ENCODE data around the gene EGFR. TPM values are rescaled to one million over a fixed set of nuclear protein-coding genes. Genes with fewer than 3 reads are reported as not detected.

The EGFR gene
- total RNA-seq, 2 experiments from 2014 or later: not detected

DNA sequence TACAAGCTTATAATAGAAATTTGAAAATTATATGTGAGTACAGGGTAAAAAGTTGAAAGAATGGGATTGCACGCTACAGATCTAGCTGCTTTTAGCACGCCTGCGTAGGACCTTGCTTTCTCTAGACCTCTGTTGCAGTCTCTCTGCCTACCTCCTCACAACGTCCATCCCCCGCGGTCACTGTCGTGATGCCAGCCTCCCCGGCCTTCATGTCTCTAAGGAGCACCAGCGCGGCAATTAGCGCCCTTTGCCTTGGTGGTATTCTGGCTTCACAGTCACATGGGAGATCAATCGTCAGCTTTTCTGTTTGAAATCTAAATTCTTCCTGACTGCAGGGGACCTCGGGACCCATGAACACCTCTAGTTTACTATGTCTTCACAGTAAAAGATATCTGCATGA, 131.3 kb downstream of the EGFR start:
- H3K9me3 Mint-ChIP-seq: no peaks in the 10 kb centered on the region
- no peak overlapping the region for H3K27ac Mint-ChIP-seq

GRCh38 chr7:55150709-55151451, 132.1 kb downstream of the EGFR start:
- H3K36me3 Mint-ChIP-seq: no peaks in the 10 kb centered on the region
- H3K4me3 Mint-ChIP-seq: no peak overlapping the region
- no peaks in the 10 kb centered on the region for H3K9me3 Mint-ChIP-seq
- DNase-seq: no peak
- H3K27me3 Mint-ChIP-seq: peaks cover 10% of the 10 kb centered on the region
- no peak overlapping the region for H3K27ac Mint-ChIP-seq
- H3K4me1 Mint-ChIP-seq: no peaks in the 10 kb centered on the region

More for the DNA sequence above, 131.3 kb downstream of the EGFR start:
- no peaks in the 10 kb centered on the region for H3K36me3 Mint-ChIP-seq
- H3K27me3 Mint-ChIP-seq: peaks cover 10% of the 10 kb centered on the region
- DNase-seq: no peak
- H3K4me3 Mint-ChIP-seq: no peak overlapping the region
- no peaks in the 10 kb centered on the region for H3K4me1 Mint-ChIP-seq

DNA sequence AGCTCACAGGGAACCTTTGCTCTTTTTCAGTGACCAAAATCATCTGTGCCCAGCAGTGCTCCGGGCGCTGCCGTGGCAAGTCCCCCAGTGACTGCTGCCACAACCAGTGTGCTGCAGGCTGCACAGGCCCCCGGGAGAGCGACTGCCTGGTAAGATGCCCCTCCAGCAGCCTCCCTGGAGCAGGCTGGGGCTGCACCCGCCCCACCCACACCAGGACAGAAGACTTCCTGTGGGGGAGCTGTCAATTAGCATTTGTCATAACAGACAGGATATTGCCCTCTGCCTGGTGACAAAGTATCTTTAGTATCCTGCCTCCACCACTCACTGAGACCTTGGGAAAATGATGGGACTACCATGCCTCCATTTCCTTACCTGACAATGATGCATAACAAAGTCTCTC, 133.7 kb downstream of the EGFR start:
- Mint-ChIP-seq H3K4me3 (no peak overlapping the region), H3K27ac (no peak overlapping the region), H3K4me1 (peaks cover 2% of the 10 kb centered on the region), H3K36me3 (no peaks in the 10 kb centered on the region), H3K27me3 (peaks cover 14% of the 10 kb centered on the region), H3K9me3 (no peaks in the 10 kb centered on the region)
- DNase-seq: no peak

- DNase-seq: no peak
- H3K9me3 Mint-ChIP-seq: no peaks in the 10 kb centered on the region
- H3K27ac Mint-ChIP-seq: no peak overlapping the region
- peaks cover 2% of the 10 kb centered on the region for H3K4me1 Mint-ChIP-seq
- H3K4me3 Mint-ChIP-seq: no peak overlapping the region
- no peaks in the 10 kb centered on the region for H3K36me3 Mint-ChIP-seq
- H3K27me3 Mint-ChIP-seq: peaks cover 14% of the 10 kb centered on the region
These were observed 135.3 kb downstream of the EGFR start for GRCh38 chr7:55154096-55154495.

DNA sequence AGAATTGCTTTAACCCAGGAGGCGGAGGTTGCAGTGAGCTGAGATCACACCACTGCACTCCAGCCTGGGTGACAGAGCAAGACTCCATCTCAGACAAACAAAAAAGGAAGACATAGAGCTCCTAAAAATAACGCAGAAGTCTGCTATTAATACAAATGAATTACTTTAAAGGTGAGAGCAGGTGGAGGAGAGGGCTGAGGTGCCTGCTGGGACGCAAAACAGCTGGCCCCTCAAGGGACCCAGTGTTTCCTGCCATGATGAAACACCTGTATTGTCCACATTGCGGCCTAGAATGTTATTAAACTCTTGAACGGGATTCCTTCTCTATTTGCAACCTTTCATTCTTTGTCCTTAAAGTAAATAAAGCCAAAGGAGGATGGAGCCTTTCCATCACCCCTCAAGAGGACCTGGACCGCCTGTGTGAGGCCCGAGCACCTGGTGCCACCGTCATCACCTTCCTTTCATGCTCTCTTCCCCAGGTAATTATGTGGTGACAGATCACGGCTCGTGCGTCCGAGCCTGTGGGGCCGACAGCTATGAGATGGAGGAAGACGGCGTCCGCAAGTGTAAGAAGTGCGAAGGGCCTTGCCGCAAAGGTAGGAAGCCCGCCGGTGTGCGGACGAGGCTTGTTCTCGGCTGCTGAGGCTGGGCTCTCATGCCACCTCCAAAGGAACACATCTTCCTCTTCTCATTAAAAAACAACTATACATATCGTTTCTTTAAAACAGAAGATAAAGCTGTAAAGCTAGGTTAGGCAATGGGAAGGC, 136.7 kb downstream of the EGFR start:
- H3K9me3 Mint-ChIP-seq: no peaks in the 10 kb centered on the region
- no peak overlapping the region for H3K27ac Mint-ChIP-seq

DNA sequence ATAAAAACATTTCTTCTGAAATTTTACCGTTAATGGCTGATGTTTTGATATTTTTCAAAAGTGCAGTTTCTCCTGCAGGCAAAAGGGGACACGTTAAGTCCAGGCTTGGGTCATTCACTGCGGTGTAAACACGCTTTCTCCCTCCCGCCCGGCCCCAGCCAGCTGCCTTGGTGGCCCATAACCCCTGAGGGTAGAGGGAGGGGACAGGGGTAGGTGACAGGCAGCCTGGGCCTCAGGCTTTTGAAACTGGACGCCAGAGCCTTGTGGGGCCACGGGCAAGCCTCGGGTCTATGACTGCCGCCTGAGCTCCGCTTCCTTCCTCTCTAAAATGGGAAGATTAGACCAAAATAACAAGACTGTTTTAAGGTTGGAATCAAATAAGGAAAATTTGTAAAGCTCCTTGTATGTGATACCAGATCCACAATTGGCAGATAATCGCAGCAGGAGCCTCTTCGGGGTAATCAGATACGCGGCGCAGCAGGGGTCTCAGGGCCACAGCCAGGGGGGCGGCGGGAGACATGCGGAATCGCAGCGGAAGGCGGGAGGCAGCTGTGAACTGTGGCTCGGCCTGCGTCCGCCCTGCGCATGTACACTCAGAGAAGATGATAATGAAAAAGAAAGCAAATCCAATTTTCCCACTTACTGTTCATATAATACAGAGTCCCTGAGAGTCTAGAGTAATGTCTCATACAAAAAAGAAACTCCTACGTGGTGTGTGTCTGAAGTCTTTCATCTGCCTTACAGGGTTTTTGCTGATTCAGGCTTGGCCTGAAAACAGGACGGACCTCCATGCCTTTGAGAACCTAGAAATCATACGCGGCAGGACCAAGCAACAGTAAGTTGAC, 138.3 kb downstream of the EGFR start:
- H3K9me3 Mint-ChIP-seq: no peaks in the 10 kb centered on the region
- DNase-seq: no peak
- H3K36me3 Mint-ChIP-seq: no peaks in the 10 kb centered on the region
- H3K4me1 Mint-ChIP-seq: peaks cover 2% of the 10 kb centered on the region
- peaks cover 14% of the 10 kb centered on the region for H3K27me3 Mint-ChIP-seq
- no peak overlapping the region for H3K4me3 Mint-ChIP-seq
- H3K27ac Mint-ChIP-seq: no peak overlapping the region

More for the DNA sequence above, 136.7 kb downstream of the EGFR start:
- Mint-ChIP-seq H3K4me3 (no peak overlapping the region), H3K27me3 (peaks cover 14% of the 10 kb centered on the region), H3K4me1 (peaks cover 2% of the 10 kb centered on the region), H3K36me3 (no peaks in the 10 kb centered on the region)
- DNase-seq: no peak

- Mint-ChIP-seq H3K27ac (no peak overlapping the region), H3K36me3 (no peaks in the 10 kb centered on the region), H3K4me3 (no peak overlapping the region), H3K27me3 (peaks cover 14% of the 10 kb centered on the region), H3K4me1 (peaks cover 2% of the 10 kb centered on the region), H3K9me3 (no peaks in the 10 kb centered on the region)
- DNase-seq: no peak
These were observed 138.9 kb downstream of the EGFR start for GRCh38 chr7:55157764-55158105.

GRCh38 chr7:55158541-55159382, 139.9 kb downstream of the EGFR start:
- no peak overlapping the region for H3K4me3 Mint-ChIP-seq
- no peaks in the 10 kb centered on the region for H3K36me3 Mint-ChIP-seq
- no peak overlapping the region for H3K27ac Mint-ChIP-seq
- peaks cover 2% of the 10 kb centered on the region for H3K4me1 Mint-ChIP-seq
- H3K9me3 Mint-ChIP-seq: no peaks in the 10 kb centered on the region
- DNase-seq: no peak
- peaks cover 14% of the 10 kb centered on the region for H3K27me3 Mint-ChIP-seq

DNA sequence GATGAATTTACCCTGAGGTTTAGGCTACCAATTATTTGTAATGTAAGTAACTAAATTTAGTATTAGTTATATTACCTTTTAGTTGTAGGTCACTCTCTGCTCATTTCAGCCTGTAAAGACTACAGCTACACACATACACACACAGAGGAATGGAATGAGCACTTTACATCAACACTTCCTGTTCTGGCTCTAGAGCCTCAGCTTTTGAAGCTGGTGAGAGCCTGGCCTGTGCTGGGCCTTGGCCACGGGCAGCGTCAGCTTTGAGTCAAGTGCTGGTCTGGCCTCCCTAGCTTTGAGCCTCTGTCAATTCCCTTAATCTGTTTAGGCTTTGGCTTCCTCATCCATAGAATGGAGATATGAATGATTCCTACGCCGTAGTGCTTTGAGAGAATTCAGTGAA, 141.7 kb downstream of the EGFR start:
- no peaks in the 10 kb centered on the region for H3K36me3 Mint-ChIP-seq
- H3K27ac Mint-ChIP-seq: no peak overlapping the region
- H3K4me1 Mint-ChIP-seq: peaks cover 2% of the 10 kb centered on the region

GRCh38 chr7:55161154-55161687, 142.4 kb downstream of the EGFR start:
- H3K36me3 Mint-ChIP-seq: no peaks in the 10 kb centered on the region
- H3K4me1 Mint-ChIP-seq: peaks cover 2% of the 10 kb centered on the region
- peaks cover under 1% of the 10 kb centered on the region for H3K9me3 Mint-ChIP-seq
- DNase-seq: no peak
- no peak overlapping the region for H3K4me3 Mint-ChIP-seq
- no peak overlapping the region for H3K27ac Mint-ChIP-seq
- peaks cover 14% of the 10 kb centered on the region for H3K27me3 Mint-ChIP-seq

More for the DNA sequence above, 141.7 kb downstream of the EGFR start:
- Mint-ChIP-seq H3K9me3 (no peaks in the 10 kb centered on the region), H3K27me3 (peaks cover 14% of the 10 kb centered on the region), H3K4me3 (no peak overlapping the region)
- DNase-seq: no peak

- Mint-ChIP-seq H3K27me3 (peaks cover 6% of the 10 kb centered on the region), H3K27ac (no peak overlapping the region), H3K4me1 (no peaks in the 10 kb centered on the region), H3K36me3 (no peaks in the 10 kb centered on the region), H3K4me3 (no peak overlapping the region), H3K9me3 (peaks cover 7% of the 10 kb centered on the region)
- no peak for DNase-seq
These were observed 143.7 kb downstream of the EGFR start for GRCh38 chr7:55162476-55162875.

- Mint-ChIP-seq H3K4me3 (no peak overlapping the region), H3K9me3 (peaks cover 8% of the 10 kb centered on the region), H3K36me3 (no peaks in the 10 kb centered on the region), H3K27ac (no peak overlapping the region), H3K27me3 (peaks cover 2% of the 10 kb centered on the region), H3K4me1 (no peaks in the 10 kb centered on the region)
- no peak for DNase-seq
These were observed 144.9 kb downstream of the EGFR start for GRCh38 chr7:55163733-55164132.

- Mint-ChIP-seq H3K4me3 (no peak overlapping the region), H3K9me3 (peaks cover 8% of the 10 kb centered on the region), H3K27ac (no peak overlapping the region), H3K36me3 (no peaks in the 10 kb centered on the region), H3K27me3 (no peaks in the 10 kb centered on the region), H3K4me1 (no peaks in the 10 kb centered on the region)
- no peak for DNase-seq
These were observed 145.7 kb downstream of the EGFR start for GRCh38 chr7:55164527-55164926.

- DNase-seq: no peak
- H3K27me3 Mint-ChIP-seq: no peaks in the 10 kb centered on the region
- no peaks in the 10 kb centered on the region for H3K4me1 Mint-ChIP-seq
- peaks cover 8% of the 10 kb centered on the region for H3K9me3 Mint-ChIP-seq
- no peak overlapping the region for H3K27ac Mint-ChIP-seq
- no peak overlapping the region for H3K4me3 Mint-ChIP-seq
- no peaks in the 10 kb centered on the region for H3K36me3 Mint-ChIP-seq
These were observed 146.5 kb downstream of the EGFR start for GRCh38 chr7:55165176-55165861.
